Lower leg skin (tissue), 4 donors: ENCODE results near the gene NEK1. TPM values are rescaled to one million over a fixed set of nuclear protein-coding genes. Genes with fewer than 3 reads are reported as not detected.
A peak's percentile ranks its signal among the peaks of the same experiment; 100 is the strongest.
"Not testable (repeated sequence)": the region's sequence is repeated elsewhere in the genome, so short reads cannot be mapped to it uniquely, and the experiment has no call there.

Experiments used
- DNase-seq, 2 donors: peaks; one replicate each; pipeline ENCODE4 v3.0.0-alpha.2; 2019; ENCODE audit warnings: low spot score in 2 of 2
- H3K4me3 ChIP-seq: fragments of 200-600 bp; sonication (generic); 2 replicates; pipeline ENCODE4 v1.5.1; 2017; ENCODE audit warnings: mild to moderate bottlenecking, low read depth; ENCODE audit not compliant: poor library complexity, severe bottlenecking
- CTCF ChIP-seq, 3 donors: fragments of 450-650 bp; IDR thresholded peaks; one replicate each; pipeline ENCODE4 v1.5.1; 2016; ENCODE audit warnings: antibody characterized with exemption in 3 of 3, mild to moderate bottlenecking in 3 of 3, moderate library complexity in 2 of 3
- POLR2A ChIP-seq, 2 donors: fragments of 450-650 bp; IDR thresholded peaks; one replicate each; pipeline ENCODE4 v1.6.1; 2016 to 2017; ENCODE audit warnings: antibody characterized with exemption in 2 of 2, mild to moderate bottlenecking in 1 of 2, moderate library complexity in 1 of 2
- WGBS, 2 donors: methylation state at CpG; one replicate each; pipeline ENCODE4 v1.1.5; 2018; 5-methylcytosine and 5-hydroxymethylcytosine counted together
- intact Hi-C: fragments of 100-400 bp; cut with DNase I; formaldehyde crosslinking; loops from one replicate; pipeline ENCODE4 v1.15.0; 2023; ENCODE audit warnings: low total_unique reads
- total RNA-seq, 4 donors: library from RNA; depleted of rRNA; stranded (reverse); fragments of >200 nt; gene quantifications; one replicate each; pipeline ENCODE4 v1.1.0, GENCODE V29; 2016

Gene NEK1
- total RNA-seq, 4 donors from 2014 or later = 4.8 to 6.9 (median 5.5) TPM

- 61 to 62% methylated on average over 4 of the region's 4 CpGs for WGBS, 2 donors
- no peak overlapping the region for H3K4me3 ChIP-seq
- no peak for DNase-seq
- TF ChIP-seq POLR2A (IDR thresholded peaks at IDR 0.05) (no peak), CTCF (IDR thresholded peaks at IDR 0.05) (no peak)
- intact Hi-C loops = no loop called here
These were observed 44.5 kb downstream of the NEK1 start for GRCh38 chr4:169567916-169568315.

GRCh38 chr4:169566021-169566818 lies 46.2 kb downstream of the NEK1 start:
- WGBS, 2 donors = 50 to 60% methylated on average over 2 of the region's 2 CpGs
- TF ChIP-seq CTCF (IDR thresholded peaks at IDR 0.05) (no peak), POLR2A (IDR thresholded peaks at IDR 0.05) (no peak)
- H3K4me3 ChIP-seq = no peak overlapping the region
- peak in 1 of 2 donors; percentile 28 for DNase-seq
- intact Hi-C loops = no loop called here

- intact Hi-C loops = no loop called here
- no peak for DNase-seq
- no peak overlapping the region for H3K4me3 ChIP-seq
- 37% methylated on average over 3 of the region's 3 CpGs for whole genome bisulfite sequencing, 2 donors
- TF ChIP-seq CTCF (IDR thresholded peaks at IDR 0.05) (no peak), POLR2A (IDR thresholded peaks at IDR 0.05) (no peak)
These were observed 46.8 kb downstream of the NEK1 start for GRCh38 chr4:169565606-169566005.

GRCh38 chr4:169557061-169557636 lies 55.2 kb downstream of the NEK1 start:
- WGBS, 2 donors = 64 to 76% methylated on average over 1 of the region's 1 CpG
- no peak overlapping the region for H3K4me3 ChIP-seq
- intact Hi-C loops = no loop called here
- no peak for DNase-seq
- TF ChIP-seq POLR2A (IDR thresholded peaks at IDR 0.05) = no peak
- TF ChIP-seq CTCF (IDR thresholded peaks at IDR 0.05) = no peak

- DNase-seq, H3K4me3 ChIP-seq, intact Hi-C loops: not testable (repeated sequence)
- WGBS, 2 donors = 94 to 98% methylated on average over 4 of the region's 4 CpGs
These were observed 65.8 kb downstream of the NEK1 start for GRCh38 chr4:169546548-169546947.

- DNase-seq = no peak
- intact Hi-C loops = no loop called here
- TF ChIP-seq CTCF (IDR thresholded peaks at IDR 0.05) = no peak
- no peak for TF ChIP-seq POLR2A (IDR thresholded peaks at IDR 0.05)
- no peak overlapping the region for H3K4me3 ChIP-seq
These were observed 71.6 kb downstream of the NEK1 start for GRCh38 chr4:169540774-169541173.
